Measurements from ENCODE around the gene METTL1.

DNA sequence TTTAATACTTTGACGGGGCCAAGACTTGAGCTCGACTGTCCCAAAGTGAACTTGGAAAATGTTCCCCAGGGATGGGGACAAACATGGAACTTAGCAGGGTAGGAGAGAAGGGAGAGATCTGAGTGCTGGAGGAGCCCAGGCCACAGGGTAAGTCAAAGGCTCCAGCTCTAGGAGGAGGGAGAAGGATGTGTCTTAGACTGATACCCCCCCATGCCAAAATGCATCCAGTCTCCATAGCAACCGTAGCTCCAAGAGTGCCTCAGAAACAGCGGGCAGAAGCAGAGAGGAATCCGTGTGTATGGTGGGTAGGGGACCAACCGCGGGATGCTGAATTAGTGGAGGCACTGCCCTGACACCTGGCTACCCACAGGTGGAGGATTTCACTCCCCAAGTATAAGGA, 32.5 kb downstream of the METTL1 start:
- TF ChIP-seq, protein P1, sequence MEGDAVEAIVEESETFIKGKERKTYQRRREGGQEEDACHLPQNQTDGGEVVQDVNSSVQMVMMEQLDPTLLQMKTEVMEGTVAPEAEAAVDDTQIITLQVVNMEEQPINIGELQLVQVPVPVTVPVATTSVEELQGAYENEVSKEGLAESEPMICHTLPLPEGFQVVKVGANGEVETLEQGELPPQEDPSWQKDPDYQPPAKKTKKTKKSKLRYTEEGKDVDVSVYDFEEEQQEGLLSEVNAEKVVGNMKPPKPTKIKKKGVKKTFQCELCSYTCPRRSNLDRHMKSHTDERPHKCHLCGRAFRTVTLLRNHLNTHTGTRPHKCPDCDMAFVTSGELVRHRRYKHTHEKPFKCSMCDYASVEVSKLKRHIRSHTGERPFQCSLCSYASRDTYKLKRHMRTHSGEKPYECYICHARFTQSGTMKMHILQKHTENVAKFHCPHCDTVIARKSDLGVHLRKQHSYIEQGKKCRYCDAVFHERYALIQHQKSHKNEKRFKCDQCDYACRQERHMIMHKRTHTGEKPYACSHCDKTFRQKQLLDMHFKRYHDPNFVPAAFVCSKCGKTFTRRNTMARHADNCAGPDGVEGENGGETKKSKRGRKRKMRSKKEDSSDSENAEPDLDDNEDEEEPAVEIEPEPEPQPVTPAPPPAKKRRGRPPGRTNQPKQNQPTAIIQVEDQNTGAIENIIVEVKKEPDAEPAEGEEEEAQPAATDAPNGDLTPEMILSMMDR (IDR thresholded peaks at IDR 0.05; ENCODE audit: poor library complexity) = no peak
- TF ChIP-seq EZH2 (IDR thresholded peaks at IDR 0.05; ENCODE audit: borderline replicate concordance) = no peak

Data from hepatocyte (in vitro differentiated cells).